KOPT-K1 (cell line): ENCODE measurements around the gene MUC5AC.

Source experiments
- H3K27ac ChIP-seq: fragments of 200-600 bp; sonication (generic); 2 replicates; pipeline ENCODE4 v1.5.1; 2016; ENCODE audit warnings: antibody characterized with exemption, mild to moderate bottlenecking, low read depth, low read length; ENCODE audit not compliant: poor library complexity, severe bottlenecking
- H3K36me3 ChIP-seq: fragments of 200-600 bp; sonication (generic); 2 replicates; pipeline ENCODE4 v1.5.1; 2017; ENCODE audit warnings: antibody characterized with exemption, mild to moderate bottlenecking, low read length, moderate library complexity; ENCODE audit not compliant: insufficient read depth
- H3K9me3 ChIP-seq: fragments of 200-600 bp; sonication (generic); 2 replicates; pipeline ENCODE4 v1.5.1; 2017; ENCODE audit warnings: antibody characterized with exemption, low read length, mild to moderate bottlenecking; ENCODE audit not compliant: insufficient read depth, poor library complexity, severe bottlenecking

MUC5AC gene

DNA sequence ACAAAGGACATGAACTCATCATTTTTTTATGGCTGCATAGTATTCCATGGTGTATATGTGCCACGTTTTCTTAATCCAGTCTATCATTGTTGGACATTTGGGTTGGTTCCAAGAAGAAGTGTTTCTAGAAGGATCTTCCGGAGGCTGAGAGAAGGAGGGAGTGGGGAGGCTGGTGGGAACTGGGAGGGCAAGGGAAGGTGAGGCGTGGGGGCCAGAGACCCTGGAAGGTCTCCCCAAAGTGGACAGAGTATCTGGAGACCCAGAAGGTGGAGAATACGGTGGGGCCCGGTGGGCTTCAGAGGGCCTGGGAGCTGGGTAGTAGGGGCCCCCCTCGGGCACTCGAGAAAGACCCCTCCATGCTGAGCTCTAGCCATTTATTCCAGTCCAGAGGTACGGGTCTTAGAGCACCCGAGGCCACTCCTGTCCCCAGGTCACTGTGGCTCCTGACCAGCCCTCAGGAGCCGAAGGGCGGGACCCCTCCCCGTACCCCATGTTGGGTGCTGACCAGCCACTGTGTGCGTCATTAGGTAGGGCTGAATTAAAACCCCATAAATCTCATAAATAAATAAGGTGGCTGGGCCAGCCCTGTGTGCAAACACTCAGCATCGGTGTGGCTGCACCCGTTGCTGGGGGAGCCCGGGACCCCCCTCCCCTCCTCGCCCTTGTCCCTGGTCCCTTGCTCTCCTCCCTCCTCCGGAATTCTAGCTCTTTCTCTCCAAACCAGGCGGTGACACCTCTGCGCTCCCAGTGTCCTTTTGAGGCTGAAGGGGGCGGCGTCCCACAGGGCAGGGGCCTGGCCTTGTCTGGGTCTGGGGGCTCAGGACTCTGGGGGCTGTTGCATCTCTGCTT, 38.8 kb upstream of the MUC5AC start:
- no peaks in the 10 kb centered on the region for H3K36me3 ChIP-seq
- no peak overlapping the region for H3K27ac ChIP-seq
- no peaks in the 10 kb centered on the region for H3K9me3 ChIP-seq

- Histone ChIP-seq H3K9me3 (no peaks in the 10 kb centered on the region), H3K27ac (no peak overlapping the region), H3K36me3 (no peaks in the 10 kb centered on the region)
Observed at GRCh38 chr11:1119604-1120146, 38.1 kb upstream of the MUC5AC start.

DNA sequence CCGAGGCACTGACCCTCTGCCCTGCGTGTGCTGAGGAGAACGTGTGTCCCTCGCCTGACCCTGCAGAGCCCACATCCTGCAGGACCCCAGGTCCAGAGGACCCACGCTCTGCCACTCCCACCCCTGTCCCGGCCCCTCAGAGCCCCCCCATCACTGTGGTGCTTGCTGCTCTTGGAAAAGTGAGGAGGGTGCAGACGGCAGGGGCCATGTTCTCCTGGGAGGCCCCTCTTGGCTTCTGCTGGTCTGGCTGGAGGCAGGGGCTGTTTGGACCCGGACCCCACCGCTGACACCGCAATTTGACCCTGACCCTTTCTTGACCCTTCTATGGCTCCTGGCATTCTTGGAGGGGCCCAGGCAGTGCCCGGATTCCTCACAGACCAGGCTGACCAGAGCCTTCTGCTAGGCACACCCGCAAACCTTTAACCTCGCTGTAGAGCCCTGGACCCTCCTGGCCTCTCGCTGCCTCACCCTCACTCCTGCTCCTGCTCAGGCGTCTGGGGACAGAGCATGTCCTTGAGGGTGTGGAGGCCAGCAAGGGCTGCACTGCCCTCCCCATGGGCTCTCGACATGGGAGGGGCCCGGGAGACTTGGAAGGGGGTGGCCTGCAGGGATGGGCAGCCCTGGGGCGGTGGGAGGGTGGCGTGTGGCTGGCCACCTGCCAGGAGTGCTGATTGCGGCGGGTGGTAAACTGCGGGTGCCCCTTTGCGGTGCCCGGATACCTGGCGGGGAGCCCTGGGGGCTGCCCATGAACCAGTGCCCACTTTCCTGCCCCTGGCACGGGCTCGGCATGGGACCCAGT, 37.0 kb upstream of the MUC5AC start:
- Histone ChIP-seq H3K9me3 (peaks cover 4% of the 10 kb centered on the region), H3K27ac (no peak overlapping the region), H3K36me3 (no peaks in the 10 kb centered on the region)

- H3K27ac ChIP-seq: no peak overlapping the region
- H3K9me3 ChIP-seq: peaks cover 4% of the 10 kb centered on the region
- no peaks in the 10 kb centered on the region for H3K36me3 ChIP-seq
Observed at GRCh38 chr11:1121331-1121812, 36.4 kb upstream of the MUC5AC start.

- Histone ChIP-seq H3K27ac (no peak overlapping the region), H3K9me3 (peaks cover 4% of the 10 kb centered on the region), H3K36me3 (no peaks in the 10 kb centered on the region)
Observed at GRCh38 chr11:1121813-1122663, 35.7 kb upstream of the MUC5AC start.

GRCh38 chr11:1122664-1123002, 35.1 kb upstream of the MUC5AC start:
- H3K27ac ChIP-seq: no peak overlapping the region
- H3K9me3 ChIP-seq: peaks cover 4% of the 10 kb centered on the region
- H3K36me3 ChIP-seq: no peaks in the 10 kb centered on the region

GRCh38 chr11:1123970-1124369, 33.8 kb upstream of the MUC5AC start:
- Histone ChIP-seq H3K9me3 (peaks cover 4% of the 10 kb centered on the region), H3K27ac (no peak overlapping the region), H3K36me3 (no peaks in the 10 kb centered on the region)

DNA sequence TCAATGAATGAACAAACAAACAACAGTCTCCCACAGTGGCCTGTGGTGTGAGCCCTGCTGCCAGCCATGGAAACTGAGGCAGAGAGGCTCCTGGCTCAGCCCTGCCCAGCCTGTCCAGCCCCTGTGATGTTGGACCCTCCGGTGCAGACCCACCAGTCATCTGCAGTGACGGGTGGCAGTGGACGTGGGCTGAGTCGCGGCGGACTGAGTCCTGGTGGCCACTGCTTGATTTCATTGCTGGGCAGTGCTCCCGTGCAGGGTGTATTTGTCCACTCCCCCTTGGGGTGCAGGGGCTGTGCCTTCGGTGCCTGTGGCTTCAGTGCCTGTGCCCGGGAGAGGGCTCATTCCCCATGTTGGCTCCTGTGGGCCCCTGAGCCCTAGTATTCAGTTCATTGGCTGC, 31.9 kb upstream of the MUC5AC start:
- Histone ChIP-seq H3K27ac (no peak overlapping the region), H3K9me3 (peaks cover 4% of the 10 kb centered on the region), H3K36me3 (no peaks in the 10 kb centered on the region)

DNA sequence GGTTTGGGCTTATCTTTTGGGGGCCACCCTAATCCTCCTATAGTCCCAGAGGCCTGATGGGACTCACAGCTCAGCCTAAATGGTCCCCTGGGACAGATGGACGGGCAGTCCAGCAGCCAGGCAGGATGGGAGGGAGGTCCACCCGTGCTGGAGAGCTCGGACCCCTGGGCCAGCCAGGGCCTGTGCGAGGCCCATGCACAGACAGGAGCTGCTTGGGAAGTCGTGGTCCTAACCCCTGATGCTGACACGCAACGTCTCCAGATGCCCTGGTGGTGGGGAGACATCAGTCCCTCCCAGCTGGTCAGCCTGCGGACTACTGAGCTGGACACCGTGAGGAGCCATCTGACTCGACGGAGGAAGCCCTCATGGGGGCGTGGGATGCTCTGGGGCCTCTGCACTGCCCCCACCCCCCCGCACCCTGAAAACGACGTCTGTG, 31.2 kb upstream of the MUC5AC start:
- Histone ChIP-seq H3K9me3 (peaks cover 4% of the 10 kb centered on the region), H3K27ac (no peak overlapping the region), H3K36me3 (no peaks in the 10 kb centered on the region)

DNA sequence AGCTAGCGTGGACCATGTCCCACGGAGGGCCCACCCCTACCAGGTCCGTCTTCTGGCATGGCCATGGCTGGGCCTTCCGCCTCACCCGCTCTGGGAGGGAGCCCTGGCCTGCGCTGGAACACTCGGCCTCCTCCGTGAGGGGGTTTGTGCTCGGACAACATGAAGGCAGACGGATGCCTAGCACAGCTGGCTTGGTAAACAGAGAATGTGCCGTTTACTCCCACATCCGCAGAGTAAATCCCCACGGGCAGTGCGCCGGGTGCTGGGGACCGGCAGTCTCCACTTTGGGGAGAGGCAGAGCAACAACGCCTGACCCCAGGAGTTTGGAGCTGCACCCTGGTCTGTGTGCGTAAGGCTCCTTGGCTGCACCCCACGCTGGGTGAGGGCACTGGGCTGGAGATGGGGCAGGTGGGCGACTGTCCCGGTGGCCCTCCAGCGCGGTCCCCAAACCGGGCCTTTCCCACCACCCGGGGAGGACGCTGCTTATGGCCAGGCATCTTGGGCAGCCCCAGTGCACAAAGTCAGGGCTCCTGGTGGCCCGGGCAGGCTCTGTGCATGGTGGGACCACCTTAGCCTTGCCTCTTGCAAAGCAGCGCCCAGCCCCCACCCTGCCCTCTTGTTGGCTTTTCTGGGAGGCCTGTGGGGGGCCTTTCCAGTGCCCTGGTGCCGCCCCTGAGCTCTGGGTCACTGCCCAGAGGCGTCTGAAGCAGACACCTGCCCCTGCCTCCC, 30.7 kb upstream of the MUC5AC start:
- Histone ChIP-seq H3K9me3 (peaks cover 4% of the 10 kb centered on the region), H3K27ac (no peak overlapping the region), H3K36me3 (no peaks in the 10 kb centered on the region)

DNA sequence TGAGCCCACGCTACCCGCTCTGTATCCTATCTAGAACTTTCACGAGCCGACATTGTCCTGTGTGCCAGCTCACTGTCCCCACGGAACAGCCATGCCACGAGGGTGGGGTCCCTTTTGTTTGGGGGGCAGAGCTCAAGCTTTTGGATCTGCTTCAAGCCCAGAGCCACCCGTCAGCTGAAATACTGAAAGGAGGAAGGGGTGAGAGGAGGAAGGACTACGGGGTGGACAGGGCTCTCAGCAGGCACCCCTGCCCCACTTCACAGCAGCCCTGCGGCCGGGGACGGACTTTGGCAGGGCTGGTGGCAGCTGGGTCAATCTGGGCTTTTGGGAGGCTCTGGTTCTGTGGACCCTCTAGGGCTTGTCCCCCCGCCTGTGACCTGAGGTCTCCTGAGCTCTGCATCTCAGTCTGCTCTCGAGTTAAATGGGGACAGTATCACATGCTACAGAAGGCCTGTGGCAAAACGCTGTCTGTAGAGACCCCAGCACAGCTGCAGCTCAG, 30.0 kb upstream of the MUC5AC start:
- H3K27ac ChIP-seq: no peak overlapping the region
- no peaks in the 10 kb centered on the region for H3K36me3 ChIP-seq
- peaks cover 4% of the 10 kb centered on the region for H3K9me3 ChIP-seq

DNA sequence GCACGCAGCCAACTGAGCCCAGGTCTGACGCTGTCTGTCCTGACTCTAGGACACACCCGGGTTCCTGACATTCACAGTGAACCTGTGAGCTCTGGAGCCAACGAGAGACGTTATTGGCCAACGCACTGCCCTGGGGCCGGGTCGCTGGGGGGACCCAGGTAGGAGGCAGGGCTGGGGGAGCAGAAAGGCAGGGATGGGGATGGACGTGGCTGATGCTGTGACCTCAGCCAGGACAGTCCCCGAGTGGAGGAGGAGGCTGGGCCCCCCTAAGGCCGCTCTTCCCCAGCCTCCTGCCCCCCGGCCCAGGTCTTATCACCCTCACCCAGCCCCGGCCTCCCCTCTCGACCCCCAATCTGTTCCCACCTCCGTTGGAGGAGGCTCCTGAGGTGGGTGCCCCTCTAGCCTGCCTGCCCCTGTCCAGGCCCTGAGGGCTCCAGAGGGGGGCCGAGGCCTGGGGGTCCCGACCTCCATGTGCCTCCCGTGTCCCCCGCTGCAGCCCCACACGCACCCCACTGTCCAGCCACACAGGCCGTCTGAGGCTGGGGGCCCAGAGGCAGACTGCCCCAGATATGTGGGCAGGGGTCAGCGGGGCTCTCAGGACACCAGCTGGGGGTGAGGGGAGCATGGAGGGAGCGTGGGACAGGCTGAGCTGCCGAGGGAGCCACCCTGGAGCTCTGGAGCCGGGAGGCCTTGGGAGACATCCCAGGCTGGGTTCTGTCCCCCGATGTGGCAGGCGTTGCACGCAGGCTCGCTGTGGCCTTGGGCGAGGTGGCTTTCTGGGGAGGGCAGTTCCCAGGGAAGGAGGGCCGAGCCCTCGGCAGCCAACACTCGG, 29.2 kb upstream of the MUC5AC start:
- no peak overlapping the region for H3K27ac ChIP-seq
- peaks cover 7% of the 10 kb centered on the region for H3K9me3 ChIP-seq
- H3K36me3 ChIP-seq: no peaks in the 10 kb centered on the region

DNA sequence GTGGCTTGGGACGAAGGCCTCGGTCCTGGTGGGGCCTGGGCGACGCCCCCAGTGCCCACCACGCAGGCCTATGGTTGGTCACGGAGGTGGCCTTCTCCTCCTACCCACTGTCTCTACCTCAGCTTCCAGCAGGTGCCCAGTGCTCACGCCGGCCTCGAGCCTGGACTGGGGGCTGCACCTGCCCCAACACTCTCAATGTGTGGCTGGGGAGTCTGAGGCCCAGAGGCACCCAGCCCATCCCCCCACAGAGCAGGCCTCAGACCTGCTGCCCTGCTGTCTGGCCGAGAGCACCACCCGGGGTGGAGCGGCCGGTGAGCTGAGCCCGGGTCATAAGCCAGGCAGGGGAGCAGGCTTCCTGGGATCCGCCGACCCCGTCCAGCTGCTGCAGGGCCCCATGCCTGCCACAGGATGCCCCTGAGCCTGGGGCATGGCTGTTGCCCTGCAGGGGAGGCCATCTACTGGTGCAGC, 28.6 kb upstream of the MUC5AC start:
- H3K27ac ChIP-seq: no peak overlapping the region
- H3K36me3 ChIP-seq: no peaks in the 10 kb centered on the region
- H3K9me3 ChIP-seq: peaks cover 13% of the 10 kb centered on the region
